Purkinje cell (primary cell): ENCODE data around the gene FARSB. TPM values are rescaled to one million over a fixed set of nuclear protein-coding genes. Genes with fewer than 3 reads are reported as not detected.

ENCODE experiments used
- polyA plus RNA-seq: library from polyadenylated mRNA; unstranded; fragments of >200 nt; fragmentation: Nextera tagmentation; gene quantifications from 2 replicates; pipeline ENCODE4 v1.2.1, GENCODE V29; 2014

FARSB gene
- 85.4 and 108 TPM in 2 replicates for polyA plus RNA-seq

GRCh38 chr2:222655787-222656525 lies at the start of gene FARSB:
FARSB (minus strand) TSS chr2:222656092; CDS start chr2:222656073, 19 bp downstream.

GRCh38 chr2:222671259-222672067 lies 15.6 kb upstream of the FARSB start, which contains the start of gene MOGAT1:
MOGAT1 (plus strand) TSS chr2:222671658; CDS start chr2:222671786, 128 bp downstream.

Other genes with a start within 250 kb of the FARSB start
- 3.1 and 3.2 TPM in 2 replicates for gene SGPP2, start 231.5 kb downstream of the FARSB start, polyA plus RNA-seq
- gene MOGAT1, start 15.6 kb upstream of the FARSB start, polyA plus RNA-seq: not detected in 2 replicates
- 143 and 150 TPM in 2 replicates for gene ACSL3, start 204.9 kb upstream of the FARSB start, polyA plus RNA-seq